HEK293T (cell line): ENCODE measurements around the gene GPR37.

Source experiments
- CTBP1 ChIP-seq: fragments of 450-650 bp; IDR thresholded peaks from 2 replicates; pipeline ENCODE4 v1.6.1; 2016; ENCODE audit warnings: borderline replicate concordance
- ELF4 ChIP-seq: fragments of 450-650 bp; IDR thresholded peaks from 2 replicates; pipeline ENCODE4 v1.6.1; 2017; ENCODE audit warnings: antibody characterized with exemption
- FOXK2 ChIP-seq: fragments of 450-650 bp; IDR thresholded peaks from 2 replicates; pipeline ENCODE4 v1.6.1; 2016; ENCODE audit warnings: mild to moderate bottlenecking
- HDGF ChIP-seq: fragments of 450-650 bp; IDR thresholded peaks from 2 replicates; pipeline ENCODE4 v1.6.1; 2017; ENCODE audit warnings: antibody characterized with exemption, borderline replicate concordance
- NFRKB ChIP-seq: fragments of 450-650 bp; IDR thresholded peaks from 2 replicates; pipeline ENCODE4 v1.6.1; 2016; ENCODE audit warnings: mild to moderate bottlenecking, moderate library complexity
- SP1 ChIP-seq: fragments of 450-650 bp; IDR thresholded peaks from 2 replicates; pipeline ENCODE4 v1.6.1; 2017
- SUZ12 ChIP-seq: fragments of 450-650 bp; IDR thresholded peaks from 2 replicates; pipeline ENCODE4 v1.6.1; 2016; ENCODE audit warnings: mild to moderate bottlenecking
- ZNF384 ChIP-seq: fragments of 450-650 bp; IDR thresholded peaks from 2 replicates; pipeline ENCODE4 v1.6.1; 2016

GRCh38 chr7:124792696-124793095 is 27.1 kb upstream of the GPR37 start:
- no peak for TF ChIP-seq HDGF
- no peak for TF ChIP-seq ZNF384
- TF ChIP-seq ELF4: no peak
- TF ChIP-seq SP1: no peak
- TF ChIP-seq FOXK2: no peak
- no peak for TF ChIP-seq CTBP1
- TF ChIP-seq NFRKB: no peak
- no peak for TF ChIP-seq SUZ12
